GM12878 (cell line): ENCODE data around the gene ASB2. TPM values are rescaled to one million over a fixed set of nuclear protein-coding genes. Genes with fewer than 3 reads are reported as not detected.

Source experiments
- CHD2 ChIP-seq: IDR thresholded peaks from 2 replicates; pipeline ENCODE4 v1.6.1; 2011; ENCODE audit warnings: low read depth, low read length, improper control_type of control experiment, borderline replicate concordance
- E2F4 ChIP-seq: IDR thresholded peaks from 2 replicates; pipeline ENCODE4 v1.6.1; 2012; ENCODE audit warnings: low read depth, low read length, improper control_type of control experiment
- E2F8 ChIP-seq: fragments of 450-650 bp; IDR thresholded peaks from 2 replicates; pipeline ENCODE4 v1.6.1; 2018; ENCODE audit warnings: mild to moderate bottlenecking, low read depth, moderate library complexity; ENCODE audit not compliant: partially characterized antibody
- EED ChIP-seq: sonication (generic); IDR thresholded peaks from 2 replicates; pipeline ENCODE4 v1.6.1; 2016; ENCODE audit warnings: antibody characterized with exemption, low read depth
- EP300 ChIP-seq, 2 experiments: fragments of 150-350 bp in 1 of 2; IDR thresholded peaks; 2 replicates each; pipeline ENCODE4 v1.6.1; 2011 to 2012; ENCODE audit warnings: low read depth in 2 of 2, low read length in 2 of 2, borderline replicate concordance in 1 of 2, improper control_type of control experiment in 1 of 2, inconsistent platforms in 1 of 2; ENCODE audit not compliant: control insufficient read depth in 1 of 2
- KDM1A ChIP-seq: fragments of 200-600 bp; sonication (generic); IDR thresholded peaks from 2 replicates; pipeline ENCODE4 v1.6.1; 2016; ENCODE audit warnings: borderline replicate concordance
- NR2F1 ChIP-seq: fragments of 450-650 bp; conservative IDR thresholded peaks from 2 replicates; pipeline ENCODE4 v1.6.1; 2017; ENCODE audit warnings: mild to moderate bottlenecking
- ZBTB40 ChIP-seq: fragments of 450-650 bp; IDR thresholded peaks from 2 replicates; pipeline ENCODE4 v1.6.1; 2016; ENCODE audit warnings: mild to moderate bottlenecking, moderate library complexity, borderline replicate concordance
- ZZZ3 ChIP-seq: IDR thresholded peaks from 2 replicates; pipeline ENCODE4 v1.6.1; 2011; ENCODE audit warnings: low read depth; ENCODE audit not compliant: control insufficient read depth, insufficient read length
- polyA plus RNA-seq, 11 experiments: library from polyadenylated mRNA; depleted of rRNA in 4 of 11; unstranded in 6 of 11; stranded (reverse) in 5 of 11; fragments of >200 nt; fragmentation: Nextera tagmentation in 4 of 11; fragmentation: Illumina TruSeq in 1 of 11; extraction: Ambion mirVana in 4 of 11; extraction: Trizol in 1 of 11; gene quantifications; 1 replicate in 1 of 11; 2 replicates in 10 of 11; pipeline versions ENCODE4 v1.2.1 to v1.2.3, GENCODE V29; 2011 to 2016; ENCODE audit warnings: inconsistent platforms in 2 of 11, missing spikeins in 2 of 11, low read depth in 1 of 11
- total RNA-seq, 4 experiments: library from RNA; depleted of rRNA in 3 of 4; stranded (reverse); fragments of >200 nt in 3 of 4; fragmentation: Illumina TruSeq in 1 of 4; extraction: Trizol in 1 of 4; gene quantifications; 2 replicates each; pipeline versions ENCODE4 v1.2.1 to v1.2.3, GENCODE V29; 2013 to 2021
- TF ChIP-seq, protein P1 (sequence below): IDR thresholded peaks from 2 replicates; pipeline ENCODE4 v1.6.1; 2011; ENCODE audit warnings: mild to moderate bottlenecking, low read depth, low read length, moderate library complexity; ENCODE audit not compliant: insufficient replicate concordance
- TF ChIP-seq, protein P2 (sequence below), 3 experiments: IDR thresholded peaks in 2 of 3; conservative IDR thresholded peaks in 1 of 3; 2 replicates each; pipeline ENCODE4 v1.5.1; 2011; ENCODE audit warnings: low read depth in 3 of 3, low read length in 3 of 3, mild to moderate bottlenecking in 3 of 3, control low read depth in 2 of 3, moderate library complexity in 2 of 3, inconsistent platforms in 1 of 3, mixed read lengths in 1 of 3; ENCODE audit not compliant: control insufficient read depth in 2 of 3, insufficient read depth in 1 of 3; ENCODE audit errors: extremely low read depth in 1 of 3
- TF ChIP-seq, protein P3 (sequence below): fragments of 450-650 bp; IDR thresholded peaks from 2 replicates; pipeline ENCODE4 v1.6.1; 2017; ENCODE audit warnings: mild to moderate bottlenecking, low read depth, inconsistent platforms; ENCODE audit not compliant: poor library complexity, severe bottlenecking

Gene ASB2
- total and polyA plus RNA-seq, 10 of the 15 experiments (the other 5 are each of a cell fraction or from before 2014, with no cell fraction given), result 3.0 to 54.8 (median 33.5) TPM

GRCh38 chr14:93959239-93960107 is 16.9 kb downstream of the ASB2 start (continued):
- TF ChIP-seq E2F4 (no peak), NR2F1 (peak; percentile 100), CHD2 (peak; percentile 91), E2F8 (no peak), ZBTB40 (no peak; the same call in 1 of the 2 replicates), KDM1A (no peak), EED (peak; percentile 99), EP300 (IDR thresholded peaks at IDR 0.05; ENCODE audit: borderline replicate concordance in 1 of 2, control insufficient read depth in 1 of 2, low read depth in 2 of 2, low read length in 2 of 2) (peak; percentile 98 to 99), ZZZ3 (no peak)
- TF ChIP-seq, protein P1, sequence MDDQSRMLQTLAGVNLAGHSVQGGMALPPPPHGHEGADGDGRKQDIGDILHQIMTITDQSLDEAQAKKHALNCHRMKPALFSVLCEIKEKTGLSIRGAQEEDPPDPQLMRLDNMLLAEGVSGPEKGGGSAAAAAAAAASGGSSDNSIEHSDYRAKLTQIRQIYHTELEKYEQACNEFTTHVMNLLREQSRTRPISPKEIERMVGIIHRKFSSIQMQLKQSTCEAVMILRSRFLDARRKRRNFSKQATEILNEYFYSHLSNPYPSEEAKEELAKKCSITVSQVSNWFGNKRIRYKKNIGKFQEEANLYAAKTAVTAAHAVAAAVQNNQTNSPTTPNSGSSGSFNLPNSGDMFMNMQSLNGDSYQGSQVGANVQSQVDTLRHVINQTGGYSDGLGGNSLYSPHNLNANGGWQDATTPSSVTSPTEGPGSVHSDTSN, result no peak
- TF ChIP-seq, protein P2, sequence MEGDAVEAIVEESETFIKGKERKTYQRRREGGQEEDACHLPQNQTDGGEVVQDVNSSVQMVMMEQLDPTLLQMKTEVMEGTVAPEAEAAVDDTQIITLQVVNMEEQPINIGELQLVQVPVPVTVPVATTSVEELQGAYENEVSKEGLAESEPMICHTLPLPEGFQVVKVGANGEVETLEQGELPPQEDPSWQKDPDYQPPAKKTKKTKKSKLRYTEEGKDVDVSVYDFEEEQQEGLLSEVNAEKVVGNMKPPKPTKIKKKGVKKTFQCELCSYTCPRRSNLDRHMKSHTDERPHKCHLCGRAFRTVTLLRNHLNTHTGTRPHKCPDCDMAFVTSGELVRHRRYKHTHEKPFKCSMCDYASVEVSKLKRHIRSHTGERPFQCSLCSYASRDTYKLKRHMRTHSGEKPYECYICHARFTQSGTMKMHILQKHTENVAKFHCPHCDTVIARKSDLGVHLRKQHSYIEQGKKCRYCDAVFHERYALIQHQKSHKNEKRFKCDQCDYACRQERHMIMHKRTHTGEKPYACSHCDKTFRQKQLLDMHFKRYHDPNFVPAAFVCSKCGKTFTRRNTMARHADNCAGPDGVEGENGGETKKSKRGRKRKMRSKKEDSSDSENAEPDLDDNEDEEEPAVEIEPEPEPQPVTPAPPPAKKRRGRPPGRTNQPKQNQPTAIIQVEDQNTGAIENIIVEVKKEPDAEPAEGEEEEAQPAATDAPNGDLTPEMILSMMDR (IDR thresholded peaks at IDR 0.05 in 2 of 3, conservative IDR thresholded peaks at IDR 0.05 in 1 of 3; ENCODE audit: control insufficient read depth in 2 of 3, extremely low read depth in 1 of 3, insufficient read depth in 1 of 3, low read depth in 3 of 3, low read length in 3 of 3), result no peak
- TF ChIP-seq, protein P3, sequence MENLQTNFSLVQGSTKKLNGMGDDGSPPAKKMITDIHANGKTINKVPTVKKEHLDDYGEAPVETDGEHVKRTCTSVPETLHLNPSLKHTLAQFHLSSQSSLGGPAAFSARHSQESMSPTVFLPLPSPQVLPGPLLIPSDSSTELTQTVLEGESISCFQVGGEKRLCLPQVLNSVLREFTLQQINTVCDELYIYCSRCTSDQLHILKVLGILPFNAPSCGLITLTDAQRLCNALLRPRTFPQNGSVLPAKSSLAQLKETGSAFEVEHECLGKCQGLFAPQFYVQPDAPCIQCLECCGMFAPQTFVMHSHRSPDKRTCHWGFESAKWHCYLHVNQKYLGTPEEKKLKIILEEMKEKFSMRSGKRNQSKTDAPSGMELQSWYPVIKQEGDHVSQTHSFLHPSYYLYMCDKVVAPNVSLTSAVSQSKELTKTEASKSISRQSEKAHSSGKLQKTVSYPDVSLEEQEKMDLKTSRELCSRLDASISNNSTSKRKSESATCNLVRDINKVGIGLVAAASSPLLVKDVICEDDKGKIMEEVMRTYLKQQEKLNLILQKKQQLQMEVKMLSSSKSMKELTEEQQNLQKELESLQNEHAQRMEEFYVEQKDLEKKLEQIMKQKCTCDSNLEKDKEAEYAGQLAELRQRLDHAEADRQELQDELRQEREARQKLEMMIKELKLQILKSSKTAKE, result peak; percentile 99
